NCI-H2196 treated with DMSO at 0.1 percent for 48 hours (cell line): ENCODE results near the gene ANO7.

ENCODE experiments used
- DNase-seq: peaks from one replicate; lab custom pipeline; 2025; ENCODE audit not compliant: unreplicated experiment; lab: John Stamatoyannopoulos, UW

Gene ANO7, protein sequence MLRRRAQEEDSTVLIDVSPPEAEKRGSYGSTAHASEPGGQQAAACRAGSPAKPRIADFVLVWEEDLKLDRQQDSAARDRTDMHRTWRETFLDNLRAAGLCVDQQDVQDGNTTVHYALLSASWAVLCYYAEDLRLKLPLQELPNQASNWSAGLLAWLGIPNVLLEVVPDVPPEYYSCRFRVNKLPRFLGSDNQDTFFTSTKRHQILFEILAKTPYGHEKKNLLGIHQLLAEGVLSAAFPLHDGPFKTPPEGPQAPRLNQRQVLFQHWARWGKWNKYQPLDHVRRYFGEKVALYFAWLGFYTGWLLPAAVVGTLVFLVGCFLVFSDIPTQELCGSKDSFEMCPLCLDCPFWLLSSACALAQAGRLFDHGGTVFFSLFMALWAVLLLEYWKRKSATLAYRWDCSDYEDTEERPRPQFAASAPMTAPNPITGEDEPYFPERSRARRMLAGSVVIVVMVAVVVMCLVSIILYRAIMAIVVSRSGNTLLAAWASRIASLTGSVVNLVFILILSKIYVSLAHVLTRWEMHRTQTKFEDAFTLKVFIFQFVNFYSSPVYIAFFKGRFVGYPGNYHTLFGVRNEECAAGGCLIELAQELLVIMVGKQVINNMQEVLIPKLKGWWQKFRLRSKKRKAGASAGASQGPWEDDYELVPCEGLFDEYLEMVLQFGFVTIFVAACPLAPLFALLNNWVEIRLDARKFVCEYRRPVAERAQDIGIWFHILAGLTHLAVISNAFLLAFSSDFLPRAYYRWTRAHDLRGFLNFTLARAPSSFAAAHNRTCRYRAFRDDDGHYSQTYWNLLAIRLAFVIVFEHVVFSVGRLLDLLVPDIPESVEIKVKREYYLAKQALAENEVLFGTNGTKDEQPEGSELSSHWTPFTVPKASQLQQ

DNA sequence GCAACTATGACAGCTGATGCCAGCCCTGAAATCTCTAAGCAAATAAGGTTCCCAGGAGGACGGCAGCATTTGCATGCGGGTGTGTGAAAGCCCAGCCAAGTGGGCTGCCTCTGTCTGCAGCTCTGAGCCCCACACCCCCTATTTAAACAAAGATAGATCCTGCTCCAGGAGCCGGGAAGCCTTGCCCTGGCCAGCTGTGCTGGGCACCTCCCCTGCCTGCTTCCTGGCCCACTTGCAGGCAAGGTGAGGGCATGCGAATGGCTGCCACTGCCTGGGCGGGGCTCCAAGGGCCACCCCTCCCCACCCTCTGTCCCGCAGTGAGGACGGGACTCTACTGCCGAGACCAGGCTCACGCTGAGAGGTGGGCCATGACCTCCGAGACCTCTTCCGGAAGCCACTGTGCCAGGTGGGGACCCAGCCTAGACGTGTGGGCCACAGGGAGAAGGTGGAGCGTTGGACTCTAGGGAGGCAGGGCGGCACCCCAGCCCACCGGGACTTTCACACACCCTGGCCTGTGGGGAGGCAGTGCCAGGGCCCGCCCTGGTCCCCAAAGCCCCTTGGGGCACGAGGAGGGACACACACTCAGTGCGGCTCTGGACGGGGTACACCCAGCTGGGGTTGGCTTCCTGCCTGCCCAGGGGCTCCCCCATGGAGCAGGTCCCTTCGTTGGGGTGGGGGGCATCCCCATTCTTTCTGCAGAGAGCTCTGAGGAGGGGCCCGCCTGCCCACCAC, at the start of gene ANO7:
TSS of gene ANO7 (plus strand) at position 317 of the 732 bp plus-strand sequence. CDS start 1,387 bp downstream, outside the sequence.
- peak; percentile 19 for DNase-seq

DNA sequence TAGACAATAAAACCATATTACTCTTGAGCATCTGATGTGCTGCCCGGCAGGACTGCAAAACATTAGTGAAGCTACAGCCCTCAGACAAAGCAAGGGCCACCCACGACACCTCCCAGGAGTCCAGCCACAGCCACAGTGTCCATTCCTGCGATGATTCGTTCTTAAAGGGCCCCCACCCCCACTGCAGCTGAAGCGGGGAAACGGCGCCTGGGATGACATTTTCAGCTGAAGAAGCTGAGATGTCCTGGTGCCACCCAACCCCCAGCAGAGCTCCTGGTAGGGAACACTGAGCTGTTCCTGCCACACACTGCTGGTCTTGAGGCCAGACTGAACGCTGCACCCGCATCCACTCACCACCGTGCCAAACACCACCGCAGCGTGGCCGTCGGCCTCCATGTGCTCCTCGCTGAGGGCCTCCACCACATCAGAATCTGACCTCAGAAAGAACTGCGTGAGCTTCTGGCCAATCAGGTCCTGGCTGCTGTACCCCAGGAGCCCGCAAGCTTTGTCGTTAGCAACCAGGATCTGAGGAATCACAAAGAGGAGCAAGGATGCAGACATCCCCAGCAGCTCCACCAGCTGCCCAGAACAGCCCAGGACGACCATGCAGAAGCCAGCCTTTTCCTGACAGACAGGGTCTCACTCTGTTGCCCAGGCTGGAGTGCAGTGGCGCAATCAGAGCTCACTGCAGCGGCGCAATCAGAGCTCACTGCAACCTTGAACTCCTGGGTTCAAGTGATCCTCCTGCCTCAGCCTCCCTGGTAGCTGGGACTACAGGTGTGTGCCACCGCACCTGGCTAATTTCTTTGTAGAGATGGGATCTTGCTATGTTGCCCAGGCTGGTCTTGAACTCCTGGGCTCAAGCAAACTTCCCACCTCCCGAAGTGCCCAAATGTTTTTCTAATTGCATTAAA, 48.7 kb upstream of the ANO7 start:
- DNase-seq = no peak

DNA sequence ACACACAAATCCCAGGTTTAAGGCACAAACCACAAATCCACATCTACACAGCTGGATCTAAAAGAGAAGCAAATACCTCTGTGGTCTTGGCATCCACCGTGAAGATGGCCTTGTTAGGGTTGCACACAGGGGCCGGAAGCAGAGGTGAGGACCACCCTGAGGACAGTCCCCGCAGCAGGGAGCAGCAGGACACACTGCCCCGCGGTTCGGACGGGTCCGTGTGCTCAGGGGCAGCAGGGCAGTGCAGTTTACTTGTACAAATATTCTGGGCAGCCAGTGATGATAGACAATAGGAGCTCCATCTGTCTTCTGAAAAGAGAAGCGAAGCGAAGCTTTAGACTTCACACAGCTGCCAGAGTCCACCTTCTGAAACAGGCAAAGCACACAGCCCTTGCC, 48.0 kb upstream of the ANO7 start:
- DNase-seq = no peak

DNA sequence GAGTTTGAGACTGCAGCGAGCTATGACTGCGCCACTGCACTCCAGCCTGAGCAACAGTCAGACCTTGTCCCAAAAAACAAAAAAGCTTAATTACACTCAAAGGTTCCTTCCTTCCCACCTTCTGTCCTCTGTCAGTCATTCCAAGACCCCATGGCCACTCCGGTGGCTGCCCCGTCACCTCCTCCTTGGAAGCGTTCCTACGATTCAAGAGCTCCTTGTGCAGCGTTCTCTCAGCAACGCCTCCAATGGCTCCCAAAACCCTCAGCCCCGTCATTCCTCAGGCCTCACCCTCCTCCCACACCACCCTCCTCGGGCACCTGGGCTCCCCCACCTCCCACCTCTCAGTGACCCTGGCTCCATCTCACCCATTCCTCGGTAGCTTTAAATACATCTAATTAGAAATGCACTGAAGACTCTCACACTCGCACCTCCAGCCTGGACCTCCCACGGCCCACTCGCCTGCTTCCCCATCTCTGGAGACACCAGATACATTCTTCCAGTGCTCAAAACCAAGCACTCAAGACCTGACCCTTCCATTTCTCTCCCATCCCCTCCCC, 47.2 kb upstream of the ANO7 start:
- DNase-seq = no peak

GRCh38 chr2:241142063-241142462, 46.4 kb upstream of the ANO7 start:
- DNase-seq = no peak

GRCh38 chr2:241142593-241142992, 45.9 kb upstream of the ANO7 start:
- no peak for DNase-seq

DNA sequence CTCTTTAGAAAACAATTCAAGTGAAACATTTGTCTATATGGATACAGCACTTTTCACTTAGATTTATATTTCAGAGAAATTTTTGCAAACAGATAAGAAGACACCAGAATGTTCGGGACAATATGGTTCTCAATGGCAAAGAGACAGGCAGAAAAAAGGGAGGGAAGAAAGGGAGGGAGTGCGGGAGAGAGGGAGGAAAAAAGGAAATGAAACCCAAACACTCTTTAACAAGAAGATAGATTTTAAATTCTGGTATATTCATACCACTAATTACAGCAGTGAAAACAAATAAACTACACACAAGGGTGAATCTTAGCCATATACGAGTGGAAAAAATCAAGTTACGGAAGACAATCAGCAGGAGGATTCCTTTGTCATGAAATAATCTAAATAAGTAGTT, 42.2 kb upstream of the ANO7 start:
- no peak for DNase-seq

DNA sequence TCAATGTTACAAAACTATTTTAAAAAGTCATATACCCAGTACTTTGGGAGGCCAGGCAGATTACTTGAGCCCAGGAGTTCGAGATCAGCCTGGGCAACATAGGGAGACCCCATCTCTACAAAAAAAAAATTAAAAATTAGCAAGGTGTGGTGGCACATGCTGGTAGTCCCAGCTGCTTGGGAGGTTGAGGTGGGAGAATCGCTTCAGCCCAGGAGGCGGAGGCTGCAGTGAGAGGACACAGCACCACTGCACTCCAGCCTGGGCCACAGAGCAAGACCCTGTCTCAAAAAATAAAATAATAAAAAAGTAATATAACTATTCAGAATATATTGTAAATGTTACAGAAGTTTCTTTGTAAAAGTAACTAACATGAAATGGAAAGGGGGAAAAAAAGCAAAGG, 41.1 kb upstream of the ANO7 start:
- no peak for DNase-seq

GRCh38 chr2:241148239-241148638, 40.2 kb upstream of the ANO7 start:
- no peak for DNase-seq

DNA sequence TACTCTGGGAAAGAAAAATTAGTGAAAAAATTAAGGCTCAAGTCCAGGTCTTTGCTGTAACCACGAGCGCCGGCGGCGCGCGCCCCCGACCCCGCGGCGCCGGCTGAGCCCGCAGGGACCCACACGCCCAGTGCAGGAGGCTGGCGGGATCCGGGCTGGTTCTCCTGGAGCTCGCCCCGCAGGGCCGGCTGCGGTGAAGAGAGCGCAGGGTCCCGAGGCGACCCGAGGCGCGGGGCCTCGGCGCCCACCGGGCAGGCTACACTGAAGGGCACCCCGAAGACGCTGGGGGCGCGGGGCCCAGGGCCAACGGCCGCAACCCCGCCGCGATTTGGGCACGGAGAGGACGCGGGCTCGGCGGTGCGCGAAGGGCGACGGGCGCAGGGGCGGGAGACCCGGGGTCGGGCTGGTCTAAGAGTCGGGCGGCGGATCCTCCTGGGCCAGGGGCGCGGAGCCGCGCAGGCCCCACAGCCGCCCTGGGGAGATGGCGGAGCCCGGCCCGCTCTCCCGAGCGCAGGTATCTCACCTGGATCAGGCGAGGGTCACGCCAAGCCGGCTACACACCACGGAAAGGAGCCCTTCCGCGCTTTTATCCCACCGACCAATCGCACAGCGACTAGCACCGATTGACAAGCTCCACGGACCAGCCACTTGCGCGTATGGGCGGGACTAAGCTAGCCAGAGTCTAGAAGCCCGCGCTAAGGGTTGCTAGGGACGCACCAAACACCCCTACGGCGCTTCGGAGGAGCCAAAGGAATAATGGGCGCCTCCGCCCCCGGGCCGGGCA, 39.4 kb upstream of the ANO7 start, which contains the start of gene PASK:
TSS of gene PASK (minus strand) at position 582 of the 784 bp plus-strand sequence. CDS start 6,440 bp downstream, outside the sequence.
- peak; percentile 96 for DNase-seq

- no peak for DNase-seq
Observed at GRCh38 chr2:241149675-241149924, 38.9 kb upstream of the ANO7 start.

DNA sequence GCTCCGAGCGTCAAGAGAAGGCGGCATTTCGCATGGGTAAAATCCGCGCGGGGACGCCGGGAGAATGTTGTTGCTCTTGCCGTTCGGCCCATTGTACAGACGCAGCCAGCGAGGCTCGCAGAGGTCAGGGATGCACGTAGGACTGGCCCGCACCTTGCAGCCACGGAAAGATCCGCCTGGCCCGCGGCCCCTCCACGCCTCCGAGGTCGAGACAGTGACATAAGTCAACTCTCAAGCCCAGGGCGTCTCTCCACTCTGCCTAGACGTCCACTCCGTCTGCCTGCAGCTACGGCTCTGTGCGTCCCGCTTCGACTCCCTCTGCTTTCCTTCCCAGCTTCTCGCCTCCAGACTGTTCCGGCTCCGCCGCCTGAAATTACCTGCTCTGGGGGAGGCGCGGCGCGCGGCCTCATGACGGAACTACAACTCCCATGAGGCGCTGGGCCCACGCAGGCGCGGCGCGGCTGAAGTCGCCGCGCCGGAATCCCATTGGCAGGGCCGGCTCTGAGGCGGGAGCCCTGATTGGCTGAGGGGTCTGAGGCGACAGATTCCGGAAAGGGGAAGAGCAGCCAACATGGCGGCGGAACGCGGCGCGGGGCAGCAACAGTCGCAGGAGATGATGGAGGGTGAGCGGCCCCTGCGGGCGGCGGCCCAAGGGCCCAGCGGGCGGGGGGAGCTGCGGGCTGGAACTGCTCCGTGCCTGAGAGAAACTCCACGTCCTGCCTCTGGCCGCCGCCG, 38.4 kb upstream of the ANO7 start, which contains the start of gene PPP1R7:
TSS of gene PPP1R7 (plus strand) at position 543 of the 735 bp plus-strand sequence. CDS start at position 572, 29 bp downstream.
- DNase-seq = peak; percentile 93

GRCh38 chr2:241150660-241151530, 37.6 kb upstream of the ANO7 start:
- no peak for DNase-seq

- DNase-seq = no peak
Observed at GRCh38 chr2:241151934-241152660, 36.4 kb upstream of the ANO7 start.

- DNase-seq = no peak
Observed at GRCh38 chr2:241153616-241154015, 34.9 kb upstream of the ANO7 start.

- no peak for DNase-seq
Observed at GRCh38 chr2:241154915-241155314, 33.6 kb upstream of the ANO7 start.

GRCh38 chr2:241155936-241156335, 32.5 kb upstream of the ANO7 start:
- no peak for DNase-seq
